Limb (tissue), 2 donors: ENCODE data around the gene NTN3.
"Not testable (repeated sequence)": the region's sequence is repeated elsewhere in the genome, so short reads cannot be mapped to it uniquely, and the experiment has no call there.

Source experiments
- DNase-seq, 2 donors: peaks; one replicate each; pipeline ENCODE4 v3.0.0-alpha.2; 2016; ENCODE audit errors: extremely low spot score in 2 of 2

NTN3 gene

GRCh38 chr16:2441143-2441804 is 29.8 kb upstream of the NTN3 start:
- not testable (repeated sequence) for DNase-seq

GRCh38 chr16:2443555-2443954 is 27.5 kb upstream of the NTN3 start:
- no peak for DNase-seq

- no peak for DNase-seq
Observed at GRCh38 chr16:2447920-2448583, 23.0 kb upstream of the NTN3 start.

GRCh38 chr16:2449118-2449517 is 22.0 kb upstream of the NTN3 start:
- no peak for DNase-seq

DNA sequence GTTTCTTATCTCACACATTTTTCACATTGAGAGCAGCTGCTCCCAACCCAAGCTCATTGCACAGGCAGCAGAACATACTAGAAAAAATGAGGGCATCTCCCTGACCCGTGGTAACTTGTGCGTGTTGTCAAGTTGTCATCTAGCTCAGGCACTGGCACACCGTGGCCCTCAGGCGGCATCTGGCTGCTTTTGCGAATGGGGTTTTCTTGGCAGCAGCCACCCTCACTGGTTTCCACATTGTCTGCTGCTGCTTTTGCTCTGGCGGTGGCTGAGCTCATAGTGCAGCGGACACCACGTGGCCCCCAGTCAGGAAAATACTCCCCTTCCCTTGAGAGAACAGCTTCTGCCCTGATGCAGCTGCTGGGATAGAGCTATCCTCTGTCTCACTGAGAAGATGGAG is 20.6 kb upstream of the NTN3 start:
- DNase-seq: no peak

GRCh38 chr16:2450975-2451381 is 20.1 kb upstream of the NTN3 start:
- DNase-seq: no peak

DNA sequence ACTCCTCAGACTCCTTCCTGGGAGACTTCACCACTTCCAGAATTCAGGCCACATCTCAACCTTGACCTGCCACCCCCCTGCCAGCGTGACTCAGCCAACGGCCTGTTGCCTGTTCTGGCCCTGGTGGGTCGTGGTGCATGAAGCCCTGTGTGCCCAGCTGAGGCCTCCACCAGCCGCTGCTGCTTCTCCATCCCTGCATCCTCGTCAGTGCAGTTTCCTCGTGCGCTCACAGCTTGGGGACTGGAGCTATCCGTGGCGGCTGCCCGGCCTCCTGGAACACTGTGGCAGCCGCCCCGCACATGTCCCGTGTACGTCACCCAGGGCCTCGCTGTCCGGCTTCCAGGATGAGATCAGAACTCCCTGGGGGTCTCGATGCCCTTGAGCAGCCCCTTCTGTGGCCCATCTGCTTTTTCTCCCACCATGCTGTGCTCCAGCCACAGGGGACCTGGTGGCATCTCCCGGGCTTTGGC is 19.2 kb upstream of the NTN3 start:
- no peak for DNase-seq

DNA sequence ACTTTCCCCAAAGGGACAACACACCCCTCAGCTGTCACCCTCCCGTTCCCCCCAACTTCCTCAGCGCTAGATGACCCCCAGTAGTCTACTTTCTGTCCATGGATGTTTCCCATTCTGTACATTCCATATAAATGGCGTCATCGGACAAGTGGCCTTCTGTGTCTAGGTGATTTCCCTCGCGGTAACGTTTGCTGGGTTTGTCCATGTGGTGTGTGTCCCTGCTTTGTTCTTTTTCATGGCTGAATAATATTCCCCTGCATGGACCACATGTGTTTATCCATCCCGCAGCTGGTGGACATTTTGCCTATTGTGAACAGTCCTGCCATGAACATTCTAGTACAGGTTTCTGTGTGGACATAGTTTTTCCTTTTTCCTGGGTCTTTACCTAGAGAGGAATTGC is 18.4 kb upstream of the NTN3 start:
- DNase-seq: no peak

DNA sequence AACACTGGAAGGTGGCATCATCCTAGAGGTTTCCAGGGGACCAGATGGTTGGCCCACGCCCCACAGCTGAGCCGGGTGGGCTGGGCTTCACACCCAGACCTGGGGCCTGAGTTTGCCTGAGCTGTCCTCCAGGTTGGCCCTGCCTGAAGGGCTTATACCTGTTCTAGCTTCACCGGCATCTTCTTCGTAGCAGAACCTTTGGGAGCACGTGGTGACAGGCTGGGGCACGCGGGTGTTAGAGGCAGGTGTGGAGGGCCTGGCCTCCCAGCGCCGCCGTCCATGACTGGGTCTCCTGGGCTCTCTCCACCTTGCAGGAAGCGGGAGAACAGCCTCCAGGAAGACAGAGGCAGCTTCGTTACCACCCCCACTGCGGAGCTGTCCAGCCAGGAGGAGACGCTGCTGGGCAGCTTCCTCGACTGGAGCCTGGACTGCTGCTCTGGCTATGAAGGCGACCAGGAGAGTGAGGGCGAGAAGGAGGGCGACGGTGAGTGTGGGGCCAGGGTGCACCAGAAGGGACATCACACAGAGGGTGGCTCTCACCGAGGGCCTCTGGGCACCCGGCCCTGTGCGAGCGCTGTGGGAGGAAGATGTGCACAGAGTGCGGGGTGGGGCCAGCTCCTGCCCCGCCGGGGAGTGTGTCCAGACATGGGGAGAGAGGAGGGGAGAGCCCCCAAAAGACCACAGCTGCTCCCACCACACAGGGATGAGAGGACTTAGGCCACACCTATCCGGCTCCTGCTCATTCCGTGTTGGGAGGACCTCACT is 15.8 kb upstream of the NTN3 start:
- no peak for DNase-seq

GRCh38 chr16:2456551-2457153 is 14.4 kb upstream of the NTN3 start:
- no peak for DNase-seq

DNA sequence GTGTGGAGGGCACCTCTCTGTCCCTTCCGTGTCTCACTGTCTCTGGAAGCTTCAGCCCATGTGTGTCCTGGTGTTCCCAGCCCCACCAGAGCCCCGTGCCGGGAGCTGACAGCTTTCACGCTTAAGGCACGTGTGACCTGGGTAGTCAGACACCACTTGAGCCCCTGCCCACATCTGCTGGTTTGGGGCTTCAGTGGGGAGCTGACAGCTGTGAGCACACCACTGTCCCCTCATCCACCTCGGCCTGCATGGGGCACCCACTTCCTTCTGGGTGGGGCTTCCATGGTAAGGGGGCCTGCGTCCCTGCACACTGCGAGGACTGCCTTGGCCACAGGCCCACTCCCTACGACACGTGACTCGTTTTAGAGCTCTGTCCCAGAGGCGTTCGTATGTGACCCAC is 13.8 kb upstream of the NTN3 start:
- no peak for DNase-seq

GRCh38 chr16:2457946-2458345 is 13.2 kb upstream of the NTN3 start:
- DNase-seq: no peak

DNA sequence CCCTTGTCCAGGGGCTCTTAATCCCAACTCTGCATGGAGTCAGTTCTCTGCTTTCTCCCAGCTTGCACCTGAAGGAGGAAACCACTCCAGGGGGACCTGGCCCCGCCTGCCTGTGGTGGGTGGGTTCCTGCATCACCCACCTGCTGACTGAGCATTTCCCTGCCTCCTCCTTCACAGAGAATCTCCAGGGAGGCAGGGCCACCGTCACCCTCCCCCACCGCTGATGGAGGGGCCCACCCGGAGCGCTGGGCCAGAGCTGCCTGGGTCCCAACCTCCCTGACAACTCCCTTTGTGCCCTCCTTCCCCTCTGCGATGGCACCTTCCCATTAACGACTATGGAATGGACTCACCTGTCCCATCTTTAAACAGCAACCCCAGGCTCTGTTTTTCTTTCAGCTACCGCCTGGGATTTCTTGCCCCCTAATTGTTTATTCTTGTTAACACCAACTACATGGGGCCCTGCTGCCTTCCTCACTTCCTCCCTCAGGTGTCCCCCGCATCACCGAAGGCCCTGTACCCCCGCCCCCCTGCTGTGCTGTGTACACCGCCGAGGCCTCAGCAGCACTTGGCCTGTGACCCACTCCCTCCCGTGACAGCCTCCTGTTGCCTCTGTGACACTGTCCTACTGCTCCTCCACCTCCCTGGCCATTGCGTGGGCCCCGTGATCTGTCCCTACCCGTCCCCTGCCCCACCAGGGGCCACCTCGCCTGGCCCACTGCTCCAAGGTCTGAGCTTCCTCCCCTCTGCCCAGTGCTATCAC is 12.0 kb upstream of the NTN3 start:
- DNase-seq: peak in 1 of 2 donors; percentile 49

DNA sequence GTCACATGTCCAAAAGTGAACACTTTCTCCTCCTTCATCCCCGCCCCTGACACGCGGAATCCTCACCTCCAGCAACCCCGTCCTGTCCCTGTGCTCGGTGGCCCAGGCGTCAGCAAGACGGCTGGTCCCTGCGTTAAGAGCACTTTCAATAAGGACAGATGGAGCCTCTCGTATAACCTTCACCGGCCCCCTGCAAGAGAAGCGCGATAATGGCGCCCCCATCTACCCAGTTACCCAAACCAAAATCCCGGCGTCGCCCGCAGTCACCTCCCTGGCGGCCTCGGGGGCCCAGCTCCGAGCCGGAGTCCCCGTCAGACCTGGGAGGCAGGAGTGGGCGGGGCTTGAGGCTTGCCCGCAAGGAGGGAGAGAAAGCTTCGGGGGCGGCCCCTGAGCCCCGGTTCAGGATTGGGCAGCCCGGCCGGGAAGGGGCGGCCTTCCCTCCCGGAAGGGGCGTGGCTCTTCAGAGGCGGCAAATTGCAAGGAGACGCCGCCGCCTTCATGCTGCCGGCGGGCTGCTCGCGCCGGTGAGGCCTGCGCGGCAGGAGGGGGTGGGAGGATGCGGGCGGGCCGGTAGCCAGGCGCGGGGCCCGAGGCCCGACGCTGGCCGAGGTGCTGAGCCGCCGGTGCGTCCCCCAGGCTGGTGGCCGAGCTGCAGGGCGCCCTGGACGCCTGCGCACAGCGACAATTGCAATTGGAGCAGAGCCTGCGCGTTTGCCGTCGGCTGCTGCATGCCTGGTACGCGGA is 11.3 kb upstream of the NTN3 start, which contains the start of gene TEDC2:
TEDC2 (plus strand) TSS at position 463 of the 744 bp plus-strand sequence; CDS start at position 499, 36 bp downstream.
- DNase-seq: peak; percentile 96

GRCh38 chr16:2460391-2460713 is 10.7 kb upstream of the NTN3 start:
- DNase-seq: no peak

DNA sequence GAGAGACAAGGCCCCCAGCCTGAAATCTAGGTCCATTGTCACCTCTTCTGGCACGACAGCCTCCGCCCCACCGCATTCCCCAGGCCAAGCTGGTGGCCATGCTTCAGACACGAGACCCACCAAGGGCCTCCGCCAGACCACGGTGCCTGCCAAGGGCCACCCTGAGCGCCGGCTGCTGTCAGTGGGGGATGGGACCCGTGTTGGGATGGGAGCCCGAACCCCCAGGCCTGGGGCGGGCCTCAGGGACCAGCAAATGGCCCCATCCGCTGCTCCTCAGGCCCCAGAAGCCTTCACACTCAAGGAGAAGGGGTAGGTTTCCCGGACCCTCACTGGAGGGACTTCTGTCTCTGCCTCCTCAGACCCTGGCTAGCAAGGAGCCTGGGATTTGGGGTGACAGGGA is 10.2 kb upstream of the NTN3 start:
- DNase-seq: no peak

GRCh38 chr16:2462031-2462866 is 8.8 kb upstream of the NTN3 start:
- DNase-seq: no peak

DNA sequence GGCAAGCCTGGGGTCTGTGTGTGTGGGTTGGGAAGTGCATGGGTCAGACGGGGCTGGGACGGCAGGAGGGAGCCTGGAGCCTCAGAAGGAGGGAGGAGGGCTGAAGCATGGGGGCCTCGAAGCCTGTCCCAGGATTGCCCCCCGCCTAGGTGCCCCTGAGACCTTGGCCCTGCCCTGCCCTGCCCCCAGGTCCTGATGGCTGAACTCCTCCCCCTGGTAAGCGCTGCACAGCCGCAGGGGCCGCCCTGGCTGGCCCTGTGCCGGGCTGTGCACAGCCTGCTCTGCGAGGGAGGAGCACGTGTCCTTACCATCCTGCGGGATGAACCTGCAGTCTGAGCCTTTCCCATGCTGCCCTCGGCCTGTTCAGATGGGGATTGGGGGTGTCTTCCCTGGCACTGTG is 6.8 kb upstream of the NTN3 start:
- no peak for DNase-seq

DNA sequence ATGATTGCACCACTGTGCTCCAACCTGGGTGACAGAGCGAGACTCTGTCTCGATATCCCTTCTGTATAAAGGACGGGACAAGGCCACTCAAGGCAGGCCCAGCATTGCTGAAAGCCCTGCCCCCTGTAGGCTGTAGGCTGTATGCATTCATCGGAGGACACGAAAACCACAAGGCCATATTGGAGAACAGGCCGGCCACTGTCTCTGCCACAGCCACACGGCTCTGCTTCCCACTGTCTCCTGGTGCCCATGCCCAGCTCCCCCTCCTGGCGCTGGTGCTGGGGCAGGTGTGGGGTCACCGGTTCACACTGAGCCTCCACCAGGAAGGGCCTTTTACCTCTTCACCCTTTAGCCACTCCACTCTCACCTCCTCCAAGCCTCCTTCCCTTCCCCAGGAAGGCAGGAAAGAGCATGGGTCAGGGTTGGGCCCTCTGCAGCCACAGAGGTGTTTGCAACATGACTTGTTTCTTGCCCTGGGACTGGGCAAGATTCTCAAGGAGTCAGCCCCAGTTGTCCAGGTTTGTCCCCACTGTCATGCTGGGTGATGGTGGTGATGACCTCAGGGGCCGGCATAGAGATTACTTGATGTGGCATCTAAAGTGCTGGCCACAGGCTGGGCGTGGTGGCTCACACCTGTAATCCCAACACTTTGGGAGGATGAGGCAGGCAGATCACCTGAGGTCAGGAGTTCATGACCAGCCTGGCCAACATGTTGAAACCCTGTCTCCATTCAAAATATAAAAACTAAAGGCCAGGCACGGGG is 5.3 kb upstream of the NTN3 start:
- DNase-seq: no peak
